ENCODE results near the gene METTL5.

The METTL5 gene

DNA sequence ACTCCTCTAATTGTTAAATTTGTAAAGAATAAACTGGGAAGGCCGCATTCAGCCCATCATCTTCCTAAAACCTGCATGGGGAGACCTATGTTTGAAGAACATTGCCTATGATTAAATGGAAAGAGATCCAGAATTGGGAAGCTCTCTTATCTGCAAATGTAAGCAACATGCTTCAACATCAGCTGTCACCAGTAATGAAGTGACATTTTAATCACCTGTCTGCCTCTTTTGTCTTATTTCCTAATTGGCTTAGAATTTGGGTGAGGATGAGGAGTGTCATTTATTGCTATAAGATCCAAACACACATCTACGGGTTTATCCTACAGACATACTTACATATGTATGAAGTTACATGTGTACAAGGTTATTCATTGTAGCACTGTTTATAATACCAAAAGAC is 52.1 kb downstream of the METTL5 start:
- H3K36me3 ChIP-seq (ENCODE audit: insufficient read depth, low read length): no peaks in the 10 kb centered on the region
- no peaks in the 10 kb centered on the region for H3F3A ChIP-seq (ENCODE audit: insufficient read depth, low read length)
- H3K4me3 ChIP-seq (ENCODE audit: low read depth, low read length, poor library complexity, severe bottlenecking): no peak overlapping the region
- H3K9me3 ChIP-seq (ENCODE audit: low read length): no peaks in the 10 kb centered on the region
- no peak overlapping the region for H3K4me2 ChIP-seq (ENCODE audit: low read length)
- no peaks in the 10 kb centered on the region for H3K9me2 ChIP-seq (ENCODE audit: low read depth, low read length)
- no peak overlapping the region for H2AFZ ChIP-seq (ENCODE audit: low read length)
- H3K79me2 ChIP-seq (ENCODE audit: insufficient read depth, low read length): no peaks in the 10 kb centered on the region
- TF ChIP-seq, protein P1, sequence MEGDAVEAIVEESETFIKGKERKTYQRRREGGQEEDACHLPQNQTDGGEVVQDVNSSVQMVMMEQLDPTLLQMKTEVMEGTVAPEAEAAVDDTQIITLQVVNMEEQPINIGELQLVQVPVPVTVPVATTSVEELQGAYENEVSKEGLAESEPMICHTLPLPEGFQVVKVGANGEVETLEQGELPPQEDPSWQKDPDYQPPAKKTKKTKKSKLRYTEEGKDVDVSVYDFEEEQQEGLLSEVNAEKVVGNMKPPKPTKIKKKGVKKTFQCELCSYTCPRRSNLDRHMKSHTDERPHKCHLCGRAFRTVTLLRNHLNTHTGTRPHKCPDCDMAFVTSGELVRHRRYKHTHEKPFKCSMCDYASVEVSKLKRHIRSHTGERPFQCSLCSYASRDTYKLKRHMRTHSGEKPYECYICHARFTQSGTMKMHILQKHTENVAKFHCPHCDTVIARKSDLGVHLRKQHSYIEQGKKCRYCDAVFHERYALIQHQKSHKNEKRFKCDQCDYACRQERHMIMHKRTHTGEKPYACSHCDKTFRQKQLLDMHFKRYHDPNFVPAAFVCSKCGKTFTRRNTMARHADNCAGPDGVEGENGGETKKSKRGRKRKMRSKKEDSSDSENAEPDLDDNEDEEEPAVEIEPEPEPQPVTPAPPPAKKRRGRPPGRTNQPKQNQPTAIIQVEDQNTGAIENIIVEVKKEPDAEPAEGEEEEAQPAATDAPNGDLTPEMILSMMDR (IDR thresholded peaks at IDR 0.05; ENCODE audit: low read length): no peak
- no peak for TF ChIP-seq EZH2 (IDR thresholded peaks at IDR 0.05; ENCODE audit: borderline replicate concordance, low read length)
- no peak overlapping the region for H3K27ac ChIP-seq (ENCODE audit: low read depth, low read length, poor library complexity, severe bottlenecking)
- H3K4me1 ChIP-seq (ENCODE audit: insufficient read depth, low read length, severe bottlenecking): peaks cover 20% of the 10 kb centered on the region
- peaks cover 4% of the 10 kb centered on the region; the same call in 1 of the 2 replicates for H3K27me3 ChIP-seq (ENCODE audit: insufficient read depth, low read length)
- H4K20me1 ChIP-seq (ENCODE audit: insufficient read depth, low read length): no peaks in the 10 kb centered on the region
- H3K9ac ChIP-seq (ENCODE audit: low read length): no peak overlapping the region

DNA sequence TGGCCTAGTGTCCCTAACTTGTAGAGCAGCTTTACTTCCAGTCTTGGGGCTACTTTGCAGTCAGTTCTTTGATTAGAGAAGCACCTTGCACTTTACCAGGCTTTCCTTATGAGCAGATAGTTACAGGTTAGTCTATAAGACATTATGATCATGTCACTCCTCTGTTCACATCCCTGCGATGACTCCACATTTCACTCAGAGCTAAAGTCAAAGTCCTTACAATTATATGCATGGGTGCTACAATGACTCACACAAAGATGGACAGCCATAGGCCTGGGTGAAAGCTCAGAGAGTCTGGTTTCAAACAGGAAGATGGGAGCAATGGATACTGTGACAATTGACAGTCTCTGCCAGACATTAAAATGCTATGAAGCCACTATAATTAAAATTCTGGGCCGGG is 53.1 kb downstream of the METTL5 start:
- Histone ChIP-seq H3K27ac (ENCODE audit: low read depth, low read length, poor library complexity, severe bottlenecking) (no peak overlapping the region), H3F3A (ENCODE audit: insufficient read depth, low read length) (no peaks in the 10 kb centered on the region), H3K4me2 (ENCODE audit: low read length) (no peak overlapping the region), H3K4me3 (ENCODE audit: low read depth, low read length, poor library complexity, severe bottlenecking) (no peak overlapping the region), H3K79me2 (ENCODE audit: insufficient read depth, low read length) (no peaks in the 10 kb centered on the region), H4K20me1 (ENCODE audit: insufficient read depth, low read length) (no peaks in the 10 kb centered on the region), H3K9me2 (ENCODE audit: low read depth, low read length) (no peaks in the 10 kb centered on the region), H3K4me1 (ENCODE audit: insufficient read depth, low read length, severe bottlenecking) (peaks cover 24% of the 10 kb centered on the region), H3K27me3 (ENCODE audit: insufficient read depth, low read length) (peaks cover 5% of the 10 kb centered on the region; the same call in 1 of the 2 replicates), H3K9ac (ENCODE audit: low read length) (no peak overlapping the region), H3K9me3 (ENCODE audit: low read length) (no peaks in the 10 kb centered on the region), H2AFZ (ENCODE audit: low read length) (no peak overlapping the region), H3K36me3 (ENCODE audit: insufficient read depth, low read length) (no peaks in the 10 kb centered on the region)
- TF ChIP-seq, protein P1 (IDR thresholded peaks at IDR 0.05; ENCODE audit: low read length): no peak
- TF ChIP-seq EZH2 (IDR thresholded peaks at IDR 0.05; ENCODE audit: borderline replicate concordance, low read length): no peak

DNA sequence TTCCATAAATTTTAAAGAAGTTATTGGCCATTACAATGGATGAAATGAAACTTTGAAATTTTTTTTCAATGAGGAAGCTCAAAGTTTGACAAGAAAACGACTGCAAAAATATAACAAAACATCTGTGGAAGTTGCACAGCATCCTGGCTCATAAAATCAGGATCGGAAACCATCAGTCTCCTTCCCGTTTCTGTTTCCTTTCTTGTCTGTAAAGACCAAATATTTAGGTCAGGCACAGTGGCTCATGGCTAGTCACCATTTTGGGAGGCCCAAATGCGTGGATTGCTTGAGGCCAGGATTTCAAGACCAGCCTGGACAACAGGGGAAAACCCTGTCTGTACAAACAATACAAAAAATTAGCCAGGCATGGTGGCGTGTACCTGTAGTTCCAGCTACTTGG is 53.7 kb downstream of the METTL5 start:
- Histone ChIP-seq H3K4me1 (ENCODE audit: insufficient read depth, low read length, severe bottlenecking) (peaks cover 20% of the 10 kb centered on the region), H2AFZ (ENCODE audit: low read length) (no peak overlapping the region), H3K9ac (ENCODE audit: low read length) (no peak overlapping the region), H3K9me3 (ENCODE audit: low read length) (no peaks in the 10 kb centered on the region), H3K27me3 (ENCODE audit: insufficient read depth, low read length) (peaks cover 5% of the 10 kb centered on the region; the same call in 1 of the 2 replicates), H3K27ac (ENCODE audit: low read depth, low read length, poor library complexity, severe bottlenecking) (no peak overlapping the region), H4K20me1 (ENCODE audit: insufficient read depth, low read length) (no peaks in the 10 kb centered on the region), H3F3A (ENCODE audit: insufficient read depth, low read length) (no peaks in the 10 kb centered on the region), H3K9me2 (ENCODE audit: low read depth, low read length) (no peaks in the 10 kb centered on the region), H3K4me3 (ENCODE audit: low read depth, low read length, poor library complexity, severe bottlenecking) (no peak overlapping the region), H3K79me2 (ENCODE audit: insufficient read depth, low read length) (no peaks in the 10 kb centered on the region), H3K36me3 (ENCODE audit: insufficient read depth, low read length) (no peaks in the 10 kb centered on the region), H3K4me2 (ENCODE audit: low read length) (no peak overlapping the region)
- TF ChIP-seq EZH2 (IDR thresholded peaks at IDR 0.05; ENCODE audit: borderline replicate concordance, low read length): no peak
- TF ChIP-seq, protein P1 (IDR thresholded peaks at IDR 0.05; ENCODE audit: low read length): no peak

Measured in OCI-LY1 (cell line).